Keratinocyte (primary cell): Measurements from ENCODE around the gene SSBP1. TPM values are rescaled to one million over a fixed set of nuclear protein-coding genes. Genes with fewer than 3 reads are reported as not detected.

Source experiments
- DNase-seq: peaks from one replicate; pipeline ENCODE4 v3.0.0-alpha.2; 2011; ENCODE audit warnings: low read depth, missing footprints, low spot score
- FAIRE-seq: peaks from 2 replicates; lab custom pipeline; 2011; peaks lifted over from hg19 to GRCh38; lab: Jason Lieb, UNC
- H2AFZ ChIP-seq: 2 replicates; pipeline ENCODE4 v1.6.0; 2012; ENCODE audit warnings: low read length, control low read depth, inconsistent platforms; ENCODE audit not compliant: control insufficient read depth
- H3K27ac ChIP-seq: 2 replicates; pipeline ENCODE4 v1.5.1; 2011; ENCODE audit warnings: low read length; ENCODE audit not compliant: control insufficient read depth, insufficient read depth
- H3K27me3 ChIP-seq: 3 replicates; pipeline ENCODE4 v1.6.0; 2011; ENCODE audit warnings: low read length; ENCODE audit not compliant: control insufficient read depth, insufficient read depth; ENCODE audit errors: extremely low read depth
- H3K36me3 ChIP-seq, 2 experiments: 2 replicates in 1 of 2; 3 replicates in 1 of 2; pipeline ENCODE4 v1.5.1; 2011; ENCODE audit warnings: low read length in 2 of 2, mild to moderate bottlenecking in 1 of 2; ENCODE audit not compliant: control insufficient read depth in 2 of 2, insufficient read depth in 2 of 2; ENCODE audit errors: extremely low read depth in 1 of 2
- H3K4me1 ChIP-seq: 3 replicates; pipeline ENCODE4 v1.5.1; 2011; ENCODE audit warnings: low read length; ENCODE audit not compliant: control insufficient read depth, insufficient read depth; ENCODE audit errors: extremely low read depth
- H3K4me2 ChIP-seq: 3 replicates; pipeline ENCODE4 v1.6.0; 2011; ENCODE audit warnings: low read depth, low read length; ENCODE audit not compliant: control insufficient read depth, insufficient read depth; ENCODE audit errors: extremely low read depth
- H3K4me3 ChIP-seq, 3 experiments: fragments of 200-600 bp in 1 of 3; sonication (generic) in 1 of 3; 2 replicates in 2 of 3; 3 replicates in 1 of 3; pipeline ENCODE4 v1.5.1; 2011 to 2016; ENCODE audit warnings: low read length in 3 of 3, mild to moderate bottlenecking in 3 of 3, control low read depth in 2 of 3, inconsistent platforms in 1 of 3, low read depth in 1 of 3, mixed read lengths in 1 of 3, mixed run types in 1 of 3, moderate library complexity in 1 of 3; ENCODE audit not compliant: control insufficient read depth in 2 of 3, insufficient read depth in 2 of 3; ENCODE audit errors: extremely low read depth in 1 of 3
- H3K79me2 ChIP-seq: 2 replicates; pipeline ENCODE4 v1.6.0; 2012; ENCODE audit warnings: low read length; ENCODE audit not compliant: control insufficient read depth, insufficient read depth
- H3K9ac ChIP-seq: 3 replicates; pipeline ENCODE4 v1.6.0; 2011; ENCODE audit warnings: low read length; ENCODE audit not compliant: control insufficient read depth, insufficient read depth; ENCODE audit errors: extremely low read depth
- H3K9me1 ChIP-seq: 3 replicates; pipeline ENCODE4 v1.6.0; 2011; ENCODE audit warnings: low read length; ENCODE audit not compliant: control insufficient read depth, insufficient read depth; ENCODE audit errors: extremely low read depth
- H3K9me3 ChIP-seq: 2 replicates; pipeline ENCODE4 v1.5.1; 2012; ENCODE audit warnings: low read depth, low read length; ENCODE audit not compliant: control insufficient read depth
- H4K20me1 ChIP-seq: 3 replicates; pipeline ENCODE4 v1.6.0; 2011; ENCODE audit warnings: low read length; ENCODE audit not compliant: control insufficient read depth, insufficient read depth; ENCODE audit errors: extremely low read depth
- EZH2 ChIP-seq: IDR thresholded peaks from one replicate; pipeline ENCODE4 v1.6.1; 2012; ENCODE audit warnings: inconsistent platforms, mild to moderate bottlenecking, low read length, moderate library complexity
- dilution Hi-C: fragments of 300-500 bp; cut with MboI; formaldehyde crosslinking; loops from one replicate; pipeline ENCODE4 v1.7.0; 2020; ENCODE audit warnings: low sequenced_read_pairs; ENCODE audit not compliant: extremely low pct_ligation_motif_present
- polyA plus RNA-seq, 5 experiments: library from polyadenylated mRNA; depleted of rRNA in 3 of 5; stranded (reverse) in 3 of 5; stranded (forward) in 1 of 5; unstranded in 1 of 5; fragments of >200 nt; gene quantifications; 1 replicate in 1 of 5; 2 replicates in 3 of 5; 3 replicates in 1 of 5; pipeline versions ENCODE4 v1.2.1 to v1.2.3, GENCODE V29; 2011 to 2012; ENCODE audit warnings: missing spikeins in 2 of 5, low read depth in 1 of 5, low replicate concordance in 1 of 5
- TF ChIP-seq, protein P1 (sequence below), 3 experiments: IDR thresholded peaks in 1 of 3; conservative IDR thresholded peaks in 1 of 3; optimal IDR thresholded peaks in 1 of 3; 2 replicates in 2 of 3; 3 replicates in 1 of 3; pipeline versions ENCODE3 to v1.5.1; 2011; ENCODE audit warnings: low read length in 3 of 3, mild to moderate bottlenecking in 3 of 3, moderate library complexity in 2 of 3, control low read depth in 1 of 3, inconsistent platforms in 1 of 3; ENCODE audit not compliant: insufficient read depth in 2 of 3; ENCODE audit errors: extremely low read depth in 1 of 3

The SSBP1 gene
- polyA plus RNA-seq, 1 donor (not counting 4 experiments of a cell fraction or from before 2014, with no cell fraction given): 244 TPM

GRCh38 chr7:141717450-141717849, 20.7 kb upstream of the SSBP1 start:
- H3K36me3 ChIP-seq: no peaks in the 10 kb centered on the region
- H3K27me3 ChIP-seq: no peaks in the 10 kb centered on the region
- no peaks in the 10 kb centered on the region for H3K4me1 ChIP-seq
- FAIRE-seq (no peak), DNase-seq (no peak)
- dilution Hi-C loops: no loop called here
- no peaks in the 10 kb centered on the region for H3K9me1 ChIP-seq
- TF ChIP-seq, protein P1, sequence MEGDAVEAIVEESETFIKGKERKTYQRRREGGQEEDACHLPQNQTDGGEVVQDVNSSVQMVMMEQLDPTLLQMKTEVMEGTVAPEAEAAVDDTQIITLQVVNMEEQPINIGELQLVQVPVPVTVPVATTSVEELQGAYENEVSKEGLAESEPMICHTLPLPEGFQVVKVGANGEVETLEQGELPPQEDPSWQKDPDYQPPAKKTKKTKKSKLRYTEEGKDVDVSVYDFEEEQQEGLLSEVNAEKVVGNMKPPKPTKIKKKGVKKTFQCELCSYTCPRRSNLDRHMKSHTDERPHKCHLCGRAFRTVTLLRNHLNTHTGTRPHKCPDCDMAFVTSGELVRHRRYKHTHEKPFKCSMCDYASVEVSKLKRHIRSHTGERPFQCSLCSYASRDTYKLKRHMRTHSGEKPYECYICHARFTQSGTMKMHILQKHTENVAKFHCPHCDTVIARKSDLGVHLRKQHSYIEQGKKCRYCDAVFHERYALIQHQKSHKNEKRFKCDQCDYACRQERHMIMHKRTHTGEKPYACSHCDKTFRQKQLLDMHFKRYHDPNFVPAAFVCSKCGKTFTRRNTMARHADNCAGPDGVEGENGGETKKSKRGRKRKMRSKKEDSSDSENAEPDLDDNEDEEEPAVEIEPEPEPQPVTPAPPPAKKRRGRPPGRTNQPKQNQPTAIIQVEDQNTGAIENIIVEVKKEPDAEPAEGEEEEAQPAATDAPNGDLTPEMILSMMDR (optimal IDR thresholded peaks at IDR 0.05 in 1 of 3, IDR thresholded peaks at IDR 0.05 in 1 of 3, conservative IDR thresholded peaks at IDR 0.05 in 1 of 3; ENCODE audit: extremely low read depth in 1 of 3, insufficient read depth in 2 of 3, low read length in 3 of 3): no peak
- TF ChIP-seq EZH2: no peak
- no peak overlapping the region for H3K4me3 ChIP-seq
- no peaks in the 10 kb centered on the region for H3K9me3 ChIP-seq
- H4K20me1 ChIP-seq: peaks cover 2% of the 10 kb centered on the region
- H3K79me2 ChIP-seq: no peaks in the 10 kb centered on the region
- H3K4me2 ChIP-seq: no peak overlapping the region
- H3K27ac ChIP-seq: no peak overlapping the region
- H2AFZ ChIP-seq: no peak overlapping the region
- H3K9ac ChIP-seq: no peak overlapping the region

- no peaks in the 10 kb centered on the region for H3K27me3 ChIP-seq
Measured at GRCh38 chr7:141722529-141722928, 15.6 kb upstream of the SSBP1 start.

More at GRCh38 chr7:141722529-141722928, 15.6 kb upstream of the SSBP1 start:
- dilution Hi-C loops: no loop called here
- no peaks in the 10 kb centered on the region for H3K9me1 ChIP-seq
- no peak overlapping the region for H3K4me2 ChIP-seq
- no peak overlapping the region for H3K9ac ChIP-seq
- no peak for DNase-seq
- TF ChIP-seq, protein P1 (optimal IDR thresholded peaks at IDR 0.05 in 1 of 3, IDR thresholded peaks at IDR 0.05 in 1 of 3, conservative IDR thresholded peaks at IDR 0.05 in 1 of 3; ENCODE audit: extremely low read depth in 1 of 3, insufficient read depth in 2 of 3, low read length in 3 of 3): no peak
- no peak for TF ChIP-seq EZH2
- H3K4me1 ChIP-seq: no peaks in the 10 kb centered on the region
- no peaks in the 10 kb centered on the region for H3K79me2 ChIP-seq
- no peak overlapping the region for H2AFZ ChIP-seq
- no peaks in the 10 kb centered on the region for H4K20me1 ChIP-seq
- H3K27ac ChIP-seq: no peak overlapping the region
- H3K9me3 ChIP-seq: no peaks in the 10 kb centered on the region
- H3K4me3 ChIP-seq: no peak overlapping the region
- FAIRE-seq: no peak
- no peaks in the 10 kb centered on the region for H3K36me3 ChIP-seq
